NOMO-1 treated with dmso at 0.1 percent for 144 hours (cell line): ENCODE data around the gene PAX6.

ENCODE experiments used
- DNase-seq: peaks from one replicate; lab custom pipeline; 2025; ENCODE audit not compliant: unreplicated experiment; lab: John Stamatoyannopoulos, UW

The PAX6 gene

DNA sequence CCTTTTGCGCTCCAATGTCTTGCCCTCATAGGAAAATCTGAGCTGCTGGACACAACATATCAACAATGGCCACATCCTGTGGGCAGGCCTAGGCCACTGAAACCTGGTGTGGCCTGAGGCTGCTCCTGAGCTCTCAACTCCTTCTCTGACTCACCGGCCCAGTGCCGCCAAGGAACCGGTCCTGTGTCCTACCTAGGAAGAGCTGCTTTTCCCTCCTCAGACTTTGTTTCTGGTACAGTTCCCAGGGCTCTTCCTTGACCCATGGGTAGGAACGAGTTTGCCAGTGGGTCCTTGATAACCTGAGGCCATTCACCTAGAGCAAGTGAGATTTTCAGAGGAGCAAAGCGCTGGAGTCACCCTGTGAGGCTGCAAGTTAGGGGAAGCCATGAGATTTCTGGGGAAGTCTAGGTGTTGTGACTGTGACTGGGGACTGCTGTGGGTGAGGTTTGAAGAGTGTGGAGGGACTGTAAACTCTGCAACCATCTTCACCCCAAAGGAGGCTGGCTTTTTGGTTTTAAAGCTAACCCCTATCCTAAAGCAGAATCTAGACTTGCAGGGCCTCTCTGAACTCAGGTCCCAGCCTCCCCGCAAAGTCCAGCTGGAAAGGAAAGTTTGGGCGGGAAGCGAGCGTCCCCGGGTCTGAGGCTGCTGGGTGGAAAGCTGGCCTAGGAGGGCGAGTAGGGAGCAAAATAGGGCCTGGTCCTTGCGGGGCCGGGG lies 12.0 kb upstream of the PAX6 start:
- DNase-seq = no peak

DNA sequence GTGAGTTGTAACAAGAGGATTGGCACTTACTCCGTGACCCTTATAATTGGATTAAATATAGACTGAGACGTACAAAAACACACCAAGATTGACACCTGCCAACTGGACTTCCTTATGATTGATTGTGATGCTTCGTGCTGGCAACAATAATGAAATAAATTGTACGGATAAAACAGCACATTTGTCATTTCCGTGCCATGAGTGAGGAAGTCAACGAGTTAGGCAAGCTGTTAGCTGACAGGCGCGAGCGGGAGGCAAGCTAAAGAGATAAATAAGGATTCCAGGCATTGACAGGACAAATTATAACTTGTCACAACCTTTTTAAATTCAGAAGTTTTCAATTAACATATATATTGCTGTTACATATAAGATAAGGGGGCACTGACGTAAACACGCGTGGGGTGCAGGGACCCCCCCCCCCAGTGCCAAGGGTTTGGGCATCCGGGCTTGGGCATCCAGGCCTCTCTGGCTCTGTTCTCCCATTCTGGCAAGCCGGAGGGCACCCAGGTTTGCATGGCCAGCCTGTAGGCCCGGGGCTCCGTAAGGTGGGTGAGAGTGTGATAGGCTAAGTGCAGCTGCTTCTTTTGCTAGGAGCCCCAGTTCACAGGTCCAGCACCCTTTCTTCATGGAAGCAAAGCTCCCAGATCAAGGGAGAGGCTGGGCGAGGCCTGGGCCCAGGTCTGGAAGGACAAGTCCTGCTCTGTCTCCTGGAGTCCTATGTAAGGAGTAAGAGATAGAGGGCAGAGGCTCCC lies 11.2 kb upstream of the PAX6 start:
- no peak for DNase-seq

GRCh38 chr11:31821766-31822165 lies 10.6 kb upstream of the PAX6 start:
- no peak for DNase-seq

DNA sequence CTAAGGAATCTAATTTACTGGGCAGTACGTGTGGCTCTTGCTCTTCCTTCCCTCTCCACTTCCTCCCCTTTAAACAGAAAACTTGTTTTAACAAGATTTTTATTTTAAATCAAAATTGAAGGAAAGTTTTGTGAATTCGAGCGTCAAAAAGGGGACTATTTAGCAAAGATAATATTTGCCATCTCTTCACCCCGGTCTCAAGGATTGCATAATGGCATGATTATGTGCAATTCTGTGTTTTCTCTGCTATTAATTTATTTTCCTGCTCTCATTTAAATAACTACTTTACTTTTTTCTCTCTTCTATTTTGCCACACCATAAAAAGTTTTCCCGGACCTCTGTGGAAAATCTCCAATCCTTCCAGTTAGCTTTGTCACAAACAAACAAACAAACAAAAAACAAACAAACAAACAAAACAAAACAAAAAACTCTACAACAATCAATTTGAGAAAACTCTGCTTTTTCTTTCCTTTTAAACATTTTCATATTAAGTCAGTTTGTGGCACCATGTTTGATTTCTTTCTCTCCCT lies 10.2 kb upstream of the PAX6 start:
- no peak for DNase-seq

DNA sequence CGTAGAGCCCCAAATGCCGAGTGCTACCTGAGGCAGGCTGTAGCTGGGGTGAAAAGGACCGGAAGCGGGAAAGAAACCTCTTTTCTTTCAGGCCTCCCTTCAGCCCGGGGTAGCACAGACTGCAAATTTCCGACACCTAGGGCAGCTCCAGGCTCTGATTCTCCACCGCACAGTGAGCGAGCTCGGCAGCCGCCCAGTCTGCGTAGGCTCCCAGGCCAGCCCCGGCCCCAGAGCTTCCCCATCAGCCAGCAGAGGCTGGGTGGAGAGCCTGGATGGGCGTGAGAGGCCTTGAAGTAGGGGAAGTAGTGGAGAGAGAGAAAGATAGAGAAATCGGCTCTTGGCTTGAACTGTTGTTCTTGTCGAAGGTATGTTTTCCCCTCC lies 9.3 kb upstream of the PAX6 start:
- no peak for DNase-seq

GRCh38 chr11:31819621-31820437 lies 8.7 kb upstream of the PAX6 start:
- no peak for DNase-seq

DNA sequence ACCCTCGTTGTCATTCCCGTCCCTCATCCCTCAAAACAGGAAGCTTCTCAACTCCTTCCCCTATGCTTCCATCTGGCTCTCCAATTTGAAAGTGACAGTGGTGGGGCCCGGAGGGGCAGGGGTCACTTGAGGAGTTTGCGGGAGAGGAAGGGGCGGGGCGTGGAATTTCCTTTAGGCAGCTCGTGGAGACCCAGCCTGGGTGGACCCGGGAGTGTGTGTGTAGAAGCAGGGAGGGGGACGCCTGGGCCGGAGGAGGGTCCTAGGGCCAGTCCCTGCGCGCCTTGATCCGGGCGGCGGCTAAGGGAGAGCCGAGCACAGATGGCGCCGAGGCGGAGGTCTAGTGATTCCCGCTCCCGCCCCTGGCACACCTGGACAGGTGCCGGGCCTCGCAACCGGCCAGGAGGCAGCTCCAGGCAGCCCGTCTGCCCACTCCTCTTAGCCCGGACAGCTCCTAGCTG lies 7.8 kb upstream of the PAX6 start:
- no peak for DNase-seq

DNA sequence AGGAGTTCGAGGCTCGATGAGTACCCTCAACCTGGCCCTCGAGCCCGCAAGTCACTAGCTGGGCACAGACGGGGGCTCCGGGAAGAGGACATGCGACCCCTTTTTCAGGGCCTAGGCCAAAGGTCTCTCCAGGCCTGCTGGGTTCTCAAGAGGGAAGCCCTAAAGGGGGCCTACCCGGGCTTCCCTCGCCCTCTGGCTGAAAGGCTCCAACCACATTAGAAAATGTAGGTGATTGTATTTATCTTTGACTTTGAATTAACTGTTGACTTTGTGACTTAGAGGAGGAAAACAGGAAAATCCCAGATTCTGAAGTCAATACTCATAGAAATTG lies 7.3 kb upstream of the PAX6 start:
- no peak for DNase-seq

DNA sequence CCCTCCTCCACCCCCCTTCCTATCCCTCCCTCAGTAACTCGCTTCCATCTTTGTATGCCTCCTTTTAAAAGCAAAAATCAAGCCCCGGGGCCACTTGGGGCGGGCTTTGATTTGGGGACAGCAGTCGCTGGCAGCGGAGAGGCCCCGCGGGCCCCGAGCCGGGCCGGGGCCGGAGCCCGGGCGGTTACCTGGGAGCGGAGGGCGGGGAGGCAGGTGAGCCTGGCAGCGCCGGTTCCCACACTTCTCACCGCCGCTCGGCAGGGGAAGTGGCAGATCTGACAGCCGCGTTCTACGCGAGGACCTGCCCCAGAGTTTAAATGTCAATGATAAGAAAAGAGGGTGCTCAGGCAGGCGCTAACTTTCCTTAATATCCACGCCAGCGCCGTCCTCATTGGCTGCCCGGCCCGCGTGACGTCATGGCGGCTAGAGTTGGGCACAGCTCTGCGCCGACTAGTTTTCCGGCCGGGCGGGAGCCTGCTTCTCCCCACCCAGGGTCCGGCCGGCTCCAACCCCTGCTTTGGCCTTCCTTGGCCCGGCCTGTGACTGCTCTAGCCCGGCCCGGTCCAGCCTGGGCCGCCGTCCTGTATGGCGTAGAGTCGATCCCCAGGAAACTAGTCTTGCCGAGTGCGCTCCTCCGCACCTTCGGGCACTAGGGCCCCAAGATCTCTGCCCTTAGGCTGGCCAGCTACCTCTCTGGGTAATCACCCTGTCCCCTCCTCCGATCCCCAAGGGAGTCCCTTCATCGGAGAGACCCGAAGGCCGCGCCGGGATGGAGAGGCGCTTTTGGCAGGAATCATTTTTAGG lies 6.7 kb upstream of the PAX6 start:
- DNase-seq = no peak

DNA sequence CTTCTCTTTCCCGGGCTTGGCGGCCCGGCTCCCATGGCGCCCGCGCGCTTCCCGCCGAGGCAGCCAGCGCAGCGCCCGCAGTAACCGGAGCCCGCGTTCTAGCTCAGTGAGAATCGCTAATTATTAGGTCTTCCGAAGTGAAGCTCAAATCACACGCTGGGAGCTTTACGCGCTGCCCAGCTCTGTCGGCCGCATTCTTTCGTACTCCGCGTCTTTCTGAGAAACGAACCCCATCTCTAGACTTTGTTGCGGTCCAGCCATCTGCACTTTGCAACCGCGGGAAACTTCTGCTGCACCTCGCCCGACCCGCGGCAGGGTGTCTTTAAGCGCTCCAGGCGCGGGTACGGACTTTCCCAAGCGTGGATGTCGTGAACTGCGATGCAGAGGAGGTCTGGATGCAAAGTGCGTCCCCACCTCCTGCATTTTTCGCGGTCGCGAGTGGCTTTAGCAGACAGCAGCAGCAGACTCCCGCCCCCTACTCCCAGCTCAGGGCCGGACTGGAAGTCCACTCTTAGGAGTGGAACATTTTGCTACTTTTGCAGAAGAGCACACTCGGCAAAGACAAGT lies 6.0 kb upstream of the PAX6 start:
- DNase-seq = no peak

GRCh38 chr11:31816468-31817053 lies 5.4 kb upstream of the PAX6 start:
- DNase-seq = no peak

DNA sequence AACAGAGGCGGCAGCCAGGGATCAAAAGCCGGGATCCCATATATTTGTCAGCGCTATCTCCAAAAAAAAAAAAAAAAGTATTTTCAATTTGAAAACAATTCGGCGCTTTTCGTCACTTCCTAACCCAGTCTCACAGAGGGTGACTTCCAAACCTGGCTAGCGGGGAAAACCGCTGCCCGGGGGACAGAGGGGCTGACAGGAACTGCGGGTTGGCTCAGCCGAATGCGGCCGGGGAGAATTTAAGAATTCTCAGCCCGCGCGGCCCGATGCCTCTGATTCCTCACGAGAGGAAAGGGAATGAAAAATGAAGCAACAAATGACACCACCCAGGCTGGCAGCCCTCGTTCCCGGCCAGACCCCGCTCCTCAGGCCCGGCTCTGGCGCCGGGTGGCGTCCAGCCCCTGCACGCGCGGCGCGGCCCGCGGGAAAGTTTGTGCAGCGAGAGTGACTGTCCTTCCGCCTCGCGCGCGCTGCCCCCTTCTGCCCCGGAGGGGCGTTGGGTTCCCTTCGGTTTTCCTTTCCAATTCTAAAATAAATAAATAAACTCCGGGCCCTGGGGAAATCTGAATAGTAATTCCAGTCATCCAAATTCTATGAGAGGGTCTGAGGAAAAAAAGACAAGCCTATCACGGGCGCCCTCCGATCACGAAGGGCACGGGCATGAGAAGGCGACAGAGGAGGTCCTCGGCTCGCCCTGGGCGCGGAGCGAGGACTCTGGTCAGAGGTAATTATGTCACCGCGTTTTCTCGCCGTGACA lies 4.8 kb upstream of the PAX6 start:
- DNase-seq = no peak

DNA sequence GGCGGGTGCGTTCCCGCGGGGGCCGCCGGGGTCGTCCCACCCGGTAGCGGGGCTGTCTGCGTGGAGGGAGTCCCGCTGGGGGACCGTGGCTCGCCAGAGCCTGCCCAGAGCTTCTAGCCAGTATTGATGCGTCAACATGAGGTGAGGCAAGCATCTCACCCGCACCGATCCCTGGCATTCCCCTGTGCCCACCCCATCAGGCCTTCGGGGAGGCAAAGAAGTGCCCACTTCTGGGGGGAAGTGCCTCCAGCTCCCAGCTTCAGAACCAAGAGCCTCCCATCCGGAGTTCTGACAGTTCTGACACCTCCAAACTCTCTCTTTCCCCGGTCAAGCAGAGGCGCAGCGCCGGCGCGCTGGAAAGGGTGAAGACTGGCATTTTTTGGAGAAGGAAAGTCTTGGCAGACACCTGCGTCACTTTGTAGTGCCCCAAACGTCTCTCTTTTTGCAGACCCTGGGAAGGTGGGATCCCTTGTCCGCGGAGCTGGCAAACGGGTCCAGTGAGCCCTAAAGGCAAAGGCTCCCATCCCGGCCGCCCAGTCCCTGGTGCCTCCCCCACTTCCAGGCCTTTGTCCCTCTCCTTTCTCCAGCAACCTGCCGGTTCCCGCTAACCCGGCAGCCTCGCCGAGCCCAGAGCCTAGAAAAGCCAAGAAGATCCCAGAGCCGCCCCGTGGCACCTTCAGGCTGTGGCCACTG lies 3.2 kb upstream of the PAX6 start:
- no peak for DNase-seq

GRCh38 chr11:31813391-31814175 lies 2.5 kb upstream of the PAX6 start:
- DNase-seq = no peak

DNA sequence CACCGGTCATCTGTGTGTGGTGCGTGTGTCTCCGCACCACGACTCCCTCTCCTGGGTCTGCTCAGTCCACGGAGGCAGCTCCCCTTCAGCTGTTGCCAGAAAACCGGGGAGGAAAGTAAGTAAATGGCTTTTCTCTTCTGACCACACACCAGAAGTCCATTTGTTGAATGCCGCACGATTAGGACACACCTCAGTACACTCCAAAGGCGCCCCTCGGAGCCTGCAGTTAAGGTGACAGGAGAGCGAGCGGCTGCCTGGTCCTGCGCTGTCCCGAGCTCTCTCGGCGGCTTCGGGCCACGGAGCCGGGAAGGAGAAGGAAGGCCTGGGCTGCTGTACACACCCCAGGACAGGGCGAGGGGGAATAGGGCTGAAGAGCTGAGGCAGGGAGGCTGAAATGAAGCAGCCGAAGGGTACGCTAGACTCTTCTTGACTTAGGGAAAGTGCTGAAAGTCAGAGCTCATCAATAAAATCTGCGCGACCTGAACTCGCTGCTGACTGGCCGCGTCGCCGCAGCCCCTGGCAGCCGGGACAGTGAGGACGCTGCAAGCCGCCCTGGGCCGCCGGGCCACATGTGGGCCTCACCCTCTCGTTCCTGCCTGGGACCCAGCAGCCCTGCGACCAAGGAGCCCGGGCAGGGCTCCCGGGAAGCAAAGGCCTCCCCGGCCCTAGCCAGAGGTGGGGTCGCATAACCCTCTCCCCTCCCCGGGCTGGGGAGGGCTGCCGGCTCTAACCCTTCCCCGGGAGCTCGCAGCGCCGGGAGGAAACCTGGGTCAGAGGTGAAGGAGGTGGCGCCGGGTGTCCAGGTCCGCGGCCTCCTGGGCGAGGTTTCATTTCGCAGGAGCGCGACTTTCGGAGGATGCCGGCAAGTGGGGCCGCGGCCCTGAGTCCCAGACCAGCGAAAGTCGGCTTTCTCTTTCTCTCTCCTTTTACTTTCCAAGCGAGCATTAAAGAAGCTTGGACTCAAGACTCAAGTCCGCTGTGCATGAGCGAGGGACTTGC lies 1.6 kb upstream of the PAX6 start:
- no peak for DNase-seq

- DNase-seq = no peak
Observed at GRCh38 chr11:31809857-31810778, 1.0 kb downstream of the PAX6 start.
